Measurements from ENCODE around the gene SLC47A1. TPM values are rescaled to one million over a fixed set of nuclear protein-coding genes. Genes with fewer than 3 reads are reported as not detected.

The SLC47A1 gene
- total and polyA plus RNA-seq, 9 of the 15 experiments (the other 6 are each of a cell fraction or from before 2014, with no cell fraction given) = not detected

DNA sequence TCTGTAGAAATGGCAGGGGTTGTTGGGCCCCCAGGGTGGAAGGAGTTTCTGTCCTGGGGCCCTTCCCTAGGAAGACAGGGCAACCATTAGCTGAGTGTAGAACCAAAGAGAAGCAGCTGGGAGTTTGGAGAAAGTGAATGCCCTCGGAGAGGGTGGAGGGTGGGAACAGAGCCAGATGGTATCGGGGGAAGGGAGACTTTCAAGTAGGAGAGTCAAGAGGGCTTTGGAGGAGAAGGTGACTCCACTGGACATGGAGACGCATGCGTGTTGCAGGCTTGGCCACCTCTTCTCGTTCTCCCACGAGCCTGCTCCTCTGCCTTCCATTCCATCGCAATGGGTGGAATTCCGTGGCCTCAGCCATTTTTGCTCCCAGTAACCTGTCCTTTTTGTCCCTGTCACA is 19.4 kb downstream of the SLC47A1 start:
- no peak for FAIRE-seq
- ChIA-PET POLR2A (no interaction called here), CTCF (ENCODE audit: low intra/inter-chr PET ratio) (no interaction called here)
- no peak for ATAC-seq
- in situ Hi-C loops (cut with MboI) (no loop called here), intact Hi-C loops (cut with micrococcal nuclease) (no loop called here)
- no peak overlapping the region for H3K4me3 ChIP-seq
- H3K9me3 ChIP-seq (replicated peaks; ENCODE audit: control insufficient read depth, insufficient read depth, low read depth, low read length) = no peaks in the 10 kb centered on the region
- H4K20me1 ChIP-seq (replicated peaks; ENCODE audit: control insufficient read depth, insufficient read depth, low read length) = no peaks in the 10 kb centered on the region
- no peak overlapping the region for H3K27ac ChIP-seq (ENCODE audit: extremely low read depth, low read depth, low read length)
- no TSS peak for BruUV-seq (replicated peaks)
- no peaks in the 10 kb centered on the region for H3K9me1 ChIP-seq (ENCODE audit: control insufficient read depth, insufficient read depth, low read length)
- no peak overlapping the region for H2AFZ ChIP-seq (ENCODE audit: low read depth, low read length)
- H3K9ac ChIP-seq (ENCODE audit: insufficient read depth in 1 of 2, low read depth in 2 of 2, low read length in 2 of 2) = no peak overlapping the region
- H3K4me1 ChIP-seq (replicated peaks in 1 of 2; ENCODE audit: control insufficient read depth in 2 of 2, insufficient read depth in 2 of 2, low read length in 2 of 2) = no peaks in the 10 kb centered on the region
- no peaks in the 10 kb centered on the region for H3K36me3 ChIP-seq (ENCODE audit: control insufficient read depth, insufficient read depth, low read length)
- H3K4me2 ChIP-seq (ENCODE audit: insufficient read depth, low read length) = no peak overlapping the region
- TF ChIP-seq NRF1 (conservative IDR thresholded peaks at IDR 0.05 in 1 of 2, IDR thresholded peaks at IDR 0.05 in 1 of 2) (peak in 1 of 2 experiments; percentile 49; a peak in 3 of 4 replicates), HNRNPLL (IDR thresholded peaks at IDR 0.05; ENCODE audit: low read depth, low read length, poor library complexity, severe bottlenecking) (no peak)
- peaks cover 0 to 38% of the 10 kb centered on the region in 2 experiments; a peak in 3 of 5 replicates for H3K27me3 ChIP-seq (ENCODE audit: control insufficient read depth in 2 of 2, insufficient read depth in 2 of 2, low read length in 2 of 2)
- no peaks in the 10 kb centered on the region for H3K79me2 ChIP-seq (ENCODE audit: control insufficient read depth, insufficient read depth, low read length)
- DNase-seq (ENCODE audit: extremely low read depth in 1 of 4, low spot score in 3 of 4) = no peak
- 5% methylated on average over 7 of the region's 8 CpGs for WGBS (ENCODE audit: insufficient coverage, low coverage, missing lambda C conversion rate)

DNA sequence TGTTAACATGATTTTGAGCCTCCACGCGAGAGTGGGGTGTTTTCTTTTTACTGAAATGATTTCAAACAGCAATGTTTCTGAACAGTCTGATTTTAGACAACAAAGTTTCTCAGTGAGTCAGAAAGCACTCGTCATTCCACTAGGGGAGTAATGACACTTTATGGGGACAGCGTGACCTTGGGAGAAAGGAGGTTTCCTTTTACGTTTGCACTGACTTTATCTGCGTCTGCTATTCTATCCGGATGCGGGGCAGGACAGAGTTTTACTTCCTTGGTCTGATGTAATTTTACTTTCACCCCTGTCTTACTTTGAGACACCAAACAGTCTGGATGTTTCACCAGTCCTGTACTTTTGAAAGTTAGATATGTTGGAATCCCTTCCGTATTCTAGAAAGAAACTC is 20.7 kb downstream of the SLC47A1 start:
- H3K36me3 ChIP-seq (ENCODE audit: control insufficient read depth, insufficient read depth, low read length) = no peaks in the 10 kb centered on the region
- DNase-seq (ENCODE audit: extremely low read depth in 1 of 4, low spot score in 3 of 4) = no peak
- intact Hi-C loops (cut with micrococcal nuclease) (no loop called here), in situ Hi-C loops (cut with MboI) (no loop called here)
- no peaks in the 10 kb centered on the region for H3K4me1 ChIP-seq (replicated peaks in 1 of 2; ENCODE audit: control insufficient read depth in 2 of 2, insufficient read depth in 2 of 2, low read length in 2 of 2)
- H3K27me3 ChIP-seq (ENCODE audit: control insufficient read depth in 2 of 2, insufficient read depth in 2 of 2, low read length in 2 of 2) = peaks cover 0 to 32% of the 10 kb centered on the region in 2 experiments; a peak in 3 of 5 replicates
- no peaks in the 10 kb centered on the region for H3K9me1 ChIP-seq (ENCODE audit: control insufficient read depth, insufficient read depth, low read length)
- no peaks in the 10 kb centered on the region for H3K9me3 ChIP-seq (replicated peaks; ENCODE audit: control insufficient read depth, insufficient read depth, low read depth, low read length)
- 2% methylated on average over 9 of the region's 9 CpGs for WGBS (ENCODE audit: insufficient coverage, low coverage, missing lambda C conversion rate)
- FAIRE-seq = no peak
- TF ChIP-seq CEBPG (CRISPR knock-in tag; IDR thresholded peaks at IDR 0.05) (no peak), CEBPG (tag; conservative IDR thresholded peaks at IDR 0.05 in 1 of 2, IDR thresholded peaks at IDR 0.05 in 1 of 2) (peak in 1 of 2 experiments; percentile 40; a peak in 1 of 4 replicates), ETV1 (tag; conservative IDR thresholded peaks at IDR 0.05; ENCODE audit: low read depth) (peak; percentile 67), GABPA (tag; conservative IDR thresholded peaks at IDR 0.05; ENCODE audit: low read depth) (peak; percentile 43; the same call in 1 of the 2 replicates), SMAD4 (CRISPR knock-in tag; conservative IDR thresholded peaks at IDR 0.05) (no peak), NR2C2 (CRISPR knock-in tag; IDR thresholded peaks at IDR 0.05) (no peak), NR2C2 (tag; IDR thresholded peaks at IDR 0.05) (peak; percentile 23; the same call in 1 of the 2 replicates), ESRRA (IDR thresholded peaks at IDR 0.05; ENCODE audit: borderline replicate concordance, low read depth) (peak; percentile 91), ZNF766 (CRISPR knock-in tag; conservative IDR thresholded peaks at IDR 0.05) (peak; percentile 54; the same call in 1 of the 2 replicates), RBM14 (IDR thresholded peaks at IDR 0.05; ENCODE audit: borderline replicate concordance, insufficient read depth, low read depth, low read length) (no peak)
- BruUV-seq (replicated peaks) = no TSS peak
- no peaks in the 10 kb centered on the region for H4K20me1 ChIP-seq (replicated peaks; ENCODE audit: control insufficient read depth, insufficient read depth, low read length)
- no peak overlapping the region for H3K9ac ChIP-seq (ENCODE audit: insufficient read depth in 1 of 2, low read depth in 2 of 2, low read length in 2 of 2)
- no peak overlapping the region for H3K4me3 ChIP-seq
- ChIA-PET POLR2A (interaction anchor here (0.6 kb wide), 1 partner anchor 265 kb away, joined by 3 read pairs; no protein-coding TSS in a partner anchor), CTCF (ENCODE audit: low intra/inter-chr PET ratio) (no interaction called here)
- no peak overlapping the region for H2AFZ ChIP-seq (ENCODE audit: low read depth, low read length)
- no peak overlapping the region for H3K4me2 ChIP-seq (ENCODE audit: insufficient read depth, low read length)
- ATAC-seq = no peak
- no peak overlapping the region for H3K27ac ChIP-seq (ENCODE audit: extremely low read depth, low read depth, low read length)
- no peaks in the 10 kb centered on the region for H3K79me2 ChIP-seq (ENCODE audit: control insufficient read depth, insufficient read depth, low read length)

Measured in K562 (cell line).